22Rv1 (cell line): ENCODE results near the gene C2orf92.

Experiments
- H3K27ac ChIP-seq: fragments of 450-650 bp; 2 replicates; pipeline ENCODE4 v1.5.1; 2017
- CTCF ChIP-seq: fragments of 450-650 bp; IDR thresholded peaks from 2 replicates; pipeline ENCODE4 v1.5.1; 2017; ENCODE audit warnings: mild to moderate bottlenecking
- ZFX ChIP-seq: fragments of 450-650 bp; IDR thresholded peaks from 2 replicates; pipeline ENCODE4 v1.6.1; 2017; ENCODE audit warnings: antibody characterized with exemption, borderline replicate concordance

The C2orf92 gene

GRCh38 chr2:97741251-97741650 is 71.7 kb downstream of the C2orf92 start:
- H3K27ac ChIP-seq, result no peak overlapping the region
- TF ChIP-seq ZFX (no peak), CTCF (no peak)

GRCh38 chr2:97741686-97742085 is 72.2 kb downstream of the C2orf92 start:
- no peak for TF ChIP-seq CTCF
- no peak for TF ChIP-seq ZFX
- H3K27ac ChIP-seq, result no peak overlapping the region

GRCh38 chr2:97742381-97742847 is 72.9 kb downstream of the C2orf92 start:
- TF ChIP-seq ZFX (no peak), CTCF (no peak)
- no peak overlapping the region for H3K27ac ChIP-seq

- TF ChIP-seq CTCF (no peak), ZFX (no peak)
- H3K27ac ChIP-seq, result no peak overlapping the region
These were observed 74.4 kb downstream of the C2orf92 start for GRCh38 chr2:97743913-97744312.

GRCh38 chr2:97745474-97746174 is 76.1 kb downstream of the C2orf92 start:
- TF ChIP-seq ZFX, result no peak
- TF ChIP-seq CTCF, result no peak
- no peak overlapping the region for H3K27ac ChIP-seq

GRCh38 chr2:97747285-97747684 is 77.8 kb downstream of the C2orf92 start:
- no peak for TF ChIP-seq ZFX
- no peak for TF ChIP-seq CTCF
- H3K27ac ChIP-seq, result no peak overlapping the region

- no peak overlapping the region for H3K27ac ChIP-seq
- TF ChIP-seq ZFX, result no peak
- no peak for TF ChIP-seq CTCF
These were observed 78.2 kb downstream of the C2orf92 start for GRCh38 chr2:97747716-97748115.
